Thyroid gland (tissue), 4 donors: ENCODE measurements around the gene SPRY1. TPM values are rescaled to one million over a fixed set of nuclear protein-coding genes. Genes with fewer than 3 reads are reported as not detected.

Experiments used
- DNase-seq, 2 donors: peaks; one replicate each; pipeline ENCODE4 v3.0.0-alpha.2; 2019
- H3K27ac ChIP-seq, 3 donors: fragments of 200-600 bp; sonication (generic); 1 replicate in 2 of 3; 2 replicates in 1 of 3; pipeline ENCODE4 v1.5.1; 2016 to 2019; ENCODE audit warnings: mild to moderate bottlenecking in 1 of 3, moderate library complexity in 1 of 3
- H3K27me3 ChIP-seq: fragments of 200-600 bp; sonication (generic); one replicate; pipeline ENCODE4 v1.5.1; 2019
- H3K36me3 ChIP-seq, 2 donors: fragments of 200-600 bp; sonication (generic); one replicate each; pipeline ENCODE4 v1.5.1; 2016 to 2019
- H3K4me1 ChIP-seq, 2 donors: fragments of 200-600 bp; sonication (generic); one replicate each; pipeline ENCODE4 v1.5.1; 2017 to 2019
- H3K4me3 ChIP-seq, 3 donors: fragments of 200-600 bp; sonication (generic); replicated peaks in 1 of 3; 1 replicate in 2 of 3; 2 replicates in 1 of 3; pipeline ENCODE4 v1.5.1; 2016; ENCODE audit warnings: mild to moderate bottlenecking in 1 of 3
- H3K9me3 ChIP-seq: fragments of 200-600 bp; sonication (generic); one replicate; pipeline ENCODE4 v1.5.1; 2017
- POLR2A ChIP-seq, 2 donors: fragments of 450-650 bp; IDR thresholded peaks; one replicate each; pipeline ENCODE4 v1.6.1; 2017; ENCODE audit warnings: antibody characterized with exemption in 2 of 2, mild to moderate bottlenecking in 2 of 2, moderate library complexity in 1 of 2
- WGBS, 2 donors: methylation state at CpG; one replicate each; pipeline ENCODE4 v1.1.5; 2017; 5-methylcytosine and 5-hydroxymethylcytosine counted together
- intact Hi-C: fragments of 100-400 bp; cut with DNase I; formaldehyde crosslinking; loops from one replicate; pipeline ENCODE4 v1.15.1; 2023
- total RNA-seq, 4 donors: library from RNA; depleted of rRNA; stranded (reverse); fragments of >200 nt; gene quantifications; one replicate each; pipeline ENCODE4 v1.2.3, GENCODE V29; 2016
- TF ChIP-seq, protein P1 (sequence below), 6 experiments: fragments of 200-600 bp in 3 of 6; fragments of 450-650 bp in 3 of 6; sonication (generic) in 3 of 6; IDR thresholded peaks; one replicate each; pipeline ENCODE4 v1.5.1; 2016 to 2019; ENCODE audit warnings: antibody characterized with exemption in 6 of 6, mild to moderate bottlenecking in 2 of 6, inconsistent platforms in 1 of 6, moderate library complexity in 1 of 6

Gene SPRY1
- total RNA-seq, 4 donors from 2014 or later: 52.2 to 142 (median 100) TPM

- no peaks in the 10 kb centered on the region for H3K27me3 ChIP-seq
- peaks cover 0 to 3% of the 10 kb centered on the region in 2 donors for H3K4me1 ChIP-seq
- no peak overlapping the region for H3K27ac ChIP-seq
- intact Hi-C loops: no loop called here
- no peak overlapping the region for H3K4me3 ChIP-seq
- 63 to 65% methylated on average over 5 of the region's 5 CpGs for WGBS, 2 donors
- TF ChIP-seq POLR2A (IDR thresholded peaks at IDR 0.05): no peak
- TF ChIP-seq, protein P1, sequence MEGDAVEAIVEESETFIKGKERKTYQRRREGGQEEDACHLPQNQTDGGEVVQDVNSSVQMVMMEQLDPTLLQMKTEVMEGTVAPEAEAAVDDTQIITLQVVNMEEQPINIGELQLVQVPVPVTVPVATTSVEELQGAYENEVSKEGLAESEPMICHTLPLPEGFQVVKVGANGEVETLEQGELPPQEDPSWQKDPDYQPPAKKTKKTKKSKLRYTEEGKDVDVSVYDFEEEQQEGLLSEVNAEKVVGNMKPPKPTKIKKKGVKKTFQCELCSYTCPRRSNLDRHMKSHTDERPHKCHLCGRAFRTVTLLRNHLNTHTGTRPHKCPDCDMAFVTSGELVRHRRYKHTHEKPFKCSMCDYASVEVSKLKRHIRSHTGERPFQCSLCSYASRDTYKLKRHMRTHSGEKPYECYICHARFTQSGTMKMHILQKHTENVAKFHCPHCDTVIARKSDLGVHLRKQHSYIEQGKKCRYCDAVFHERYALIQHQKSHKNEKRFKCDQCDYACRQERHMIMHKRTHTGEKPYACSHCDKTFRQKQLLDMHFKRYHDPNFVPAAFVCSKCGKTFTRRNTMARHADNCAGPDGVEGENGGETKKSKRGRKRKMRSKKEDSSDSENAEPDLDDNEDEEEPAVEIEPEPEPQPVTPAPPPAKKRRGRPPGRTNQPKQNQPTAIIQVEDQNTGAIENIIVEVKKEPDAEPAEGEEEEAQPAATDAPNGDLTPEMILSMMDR (IDR thresholded peaks at IDR 0.05): no peak
- no peak for DNase-seq
- H3K36me3 ChIP-seq: no peaks in the 10 kb centered on the region
- no peaks in the 10 kb centered on the region for H3K9me3 ChIP-seq
Measured at GRCh38 chr4:123443401-123444289, 47.0 kb downstream of the SPRY1 start.

GRCh38 chr4:123444290-123444731, 47.7 kb downstream of the SPRY1 start:
- TF ChIP-seq POLR2A (IDR thresholded peaks at IDR 0.05): no peak
- TF ChIP-seq, protein P1 (IDR thresholded peaks at IDR 0.05): no peak
- intact Hi-C loops: no loop called here
- Histone ChIP-seq H3K4me3 (no peak overlapping the region), H3K27me3 (no peaks in the 10 kb centered on the region), H3K9me3 (no peaks in the 10 kb centered on the region), H3K4me1 (no peaks in the 10 kb centered on the region), H3K27ac (no peak overlapping the region), H3K36me3 (no peaks in the 10 kb centered on the region)
- WGBS, 2 donors: 57 to 64% methylated on average over 10 of the region's 10 CpGs
- DNase-seq: no peak

DNA sequence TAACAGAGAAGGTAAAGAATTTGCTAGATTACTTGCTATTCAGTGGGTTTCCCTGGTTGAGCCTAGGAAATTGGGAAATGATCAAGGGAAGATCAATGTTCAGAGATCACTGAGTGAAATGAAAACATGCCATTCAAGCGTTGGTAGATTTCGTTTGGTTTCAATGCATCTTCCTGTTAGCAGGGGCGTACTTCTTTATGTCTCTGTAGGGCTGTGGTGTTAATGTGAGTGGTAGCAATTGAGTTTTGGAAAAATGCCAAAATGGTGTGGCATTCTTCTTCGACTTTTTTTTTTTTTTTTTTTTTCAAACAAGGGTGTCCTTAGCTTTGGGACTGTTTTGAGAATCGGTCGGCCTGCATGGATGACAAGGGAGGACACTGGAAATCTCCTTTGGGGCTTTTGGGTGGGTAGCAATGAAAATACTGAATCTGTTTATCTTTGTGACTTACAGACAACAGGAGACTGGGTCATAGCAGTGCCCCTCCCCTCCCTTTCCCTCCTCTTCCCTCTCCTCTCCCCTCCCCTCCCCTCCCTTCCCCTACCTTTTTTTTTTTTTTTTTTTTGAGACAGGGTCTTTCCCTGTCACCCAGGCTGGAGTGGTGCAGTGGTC, 50.4 kb downstream of the SPRY1 start:
- no peak for DNase-seq
- no peak overlapping the region for H3K4me3 ChIP-seq
- no peak overlapping the region for H3K27ac ChIP-seq
- no peaks in the 10 kb centered on the region for H3K9me3 ChIP-seq
- 41 to 59% methylated on average over 6 of the region's 6 CpGs for WGBS, 2 donors
- no peaks in the 10 kb centered on the region for H3K4me1 ChIP-seq
- H3K27me3 ChIP-seq: no peaks in the 10 kb centered on the region
- no peak for TF ChIP-seq POLR2A (IDR thresholded peaks at IDR 0.05)
- TF ChIP-seq, protein P1 (IDR thresholded peaks at IDR 0.05): no peak
- H3K36me3 ChIP-seq: no peaks in the 10 kb centered on the region
- intact Hi-C loops: no loop called here

DNA sequence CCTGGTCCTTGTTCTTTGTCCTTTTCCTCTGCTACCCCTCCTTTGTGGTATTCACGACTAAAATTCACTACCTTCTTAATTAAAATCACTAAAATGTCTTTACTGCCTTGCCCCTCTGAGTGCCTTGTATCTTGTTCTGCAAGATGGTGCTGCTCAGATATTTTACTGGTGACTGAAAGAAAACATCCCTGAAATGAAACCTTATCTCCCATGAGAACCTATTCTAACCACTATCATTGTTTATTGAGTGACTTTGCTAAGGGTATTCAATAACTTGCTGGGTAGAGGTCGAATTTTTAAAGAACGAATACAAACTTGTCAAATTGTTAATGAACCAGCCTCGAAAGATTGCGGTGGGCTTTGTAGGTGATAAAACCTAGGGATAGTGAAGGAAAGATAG, 52.8 kb downstream of the SPRY1 start:
- H3K4me3 ChIP-seq: no peak overlapping the region
- no peak for DNase-seq
- no peak overlapping the region for H3K27ac ChIP-seq
- WGBS, 2 donors: 83 to 89% methylated on average over 5 of the region's 5 CpGs
- intact Hi-C loops: no loop called here
- no peaks in the 10 kb centered on the region for H3K4me1 ChIP-seq
- no peaks in the 10 kb centered on the region for H3K27me3 ChIP-seq
- no peaks in the 10 kb centered on the region for H3K9me3 ChIP-seq
- no peak for TF ChIP-seq POLR2A (IDR thresholded peaks at IDR 0.05)
- TF ChIP-seq, protein P1 (IDR thresholded peaks at IDR 0.05): no peak
- no peaks in the 10 kb centered on the region for H3K36me3 ChIP-seq

DNA sequence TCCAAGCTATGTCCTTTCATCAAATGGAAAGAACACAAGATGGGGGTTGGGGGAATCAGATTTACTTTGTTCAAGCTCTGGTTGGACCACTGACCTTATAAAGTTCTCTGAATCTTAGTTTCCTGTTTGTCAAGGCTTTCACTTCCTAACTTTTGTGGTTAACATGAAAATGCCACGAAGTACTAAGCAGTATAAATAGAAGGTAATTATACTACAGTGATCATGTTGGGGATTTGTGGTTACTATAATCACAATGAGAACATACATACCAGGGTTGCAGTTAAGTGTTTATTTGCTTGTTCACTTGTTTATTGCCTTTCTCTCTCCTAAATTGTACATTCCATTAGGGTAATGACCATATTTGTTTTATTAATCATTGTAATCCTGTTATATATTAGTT, 53.2 kb downstream of the SPRY1 start:
- Histone ChIP-seq H3K27ac (no peak overlapping the region), H3K4me1 (no peaks in the 10 kb centered on the region), H3K4me3 (no peak overlapping the region), H3K9me3 (no peaks in the 10 kb centered on the region), H3K36me3 (no peaks in the 10 kb centered on the region), H3K27me3 (no peaks in the 10 kb centered on the region)
- no peak for DNase-seq
- WGBS, 2 donors: 57 to 65% methylated on average over 1 of the region's 1 CpG
- TF ChIP-seq POLR2A (IDR thresholded peaks at IDR 0.05): no peak
- TF ChIP-seq, protein P1 (IDR thresholded peaks at IDR 0.05): no peak
- intact Hi-C loops: no loop called here
